ENCODE results near the gene PKIB.
"Not testable (repeated sequence)": the region's sequence is repeated elsewhere in the genome, so short reads cannot be mapped to it uniquely, and the experiment has no call there.

DNA sequence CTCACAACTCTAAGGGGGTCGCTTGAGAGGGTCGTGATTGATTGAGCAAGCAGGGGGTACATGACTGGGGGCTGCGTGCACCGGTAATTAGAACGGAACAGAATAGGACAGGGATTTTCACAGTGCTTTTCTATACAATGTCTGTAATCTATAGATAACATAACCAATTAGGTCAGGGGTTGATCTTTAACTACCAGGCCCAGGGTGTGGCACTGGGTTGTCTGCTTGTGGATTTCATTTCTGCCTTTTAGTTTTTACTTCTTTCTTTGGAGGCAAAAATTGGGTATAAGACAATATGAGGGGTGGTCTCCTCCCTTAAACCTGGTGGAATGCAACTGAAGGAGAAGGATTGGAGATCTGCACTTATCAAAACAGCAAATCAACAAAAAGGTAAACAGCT, 138.7 kb downstream of the PKIB start:
- TF ChIP-seq, protein P1, sequence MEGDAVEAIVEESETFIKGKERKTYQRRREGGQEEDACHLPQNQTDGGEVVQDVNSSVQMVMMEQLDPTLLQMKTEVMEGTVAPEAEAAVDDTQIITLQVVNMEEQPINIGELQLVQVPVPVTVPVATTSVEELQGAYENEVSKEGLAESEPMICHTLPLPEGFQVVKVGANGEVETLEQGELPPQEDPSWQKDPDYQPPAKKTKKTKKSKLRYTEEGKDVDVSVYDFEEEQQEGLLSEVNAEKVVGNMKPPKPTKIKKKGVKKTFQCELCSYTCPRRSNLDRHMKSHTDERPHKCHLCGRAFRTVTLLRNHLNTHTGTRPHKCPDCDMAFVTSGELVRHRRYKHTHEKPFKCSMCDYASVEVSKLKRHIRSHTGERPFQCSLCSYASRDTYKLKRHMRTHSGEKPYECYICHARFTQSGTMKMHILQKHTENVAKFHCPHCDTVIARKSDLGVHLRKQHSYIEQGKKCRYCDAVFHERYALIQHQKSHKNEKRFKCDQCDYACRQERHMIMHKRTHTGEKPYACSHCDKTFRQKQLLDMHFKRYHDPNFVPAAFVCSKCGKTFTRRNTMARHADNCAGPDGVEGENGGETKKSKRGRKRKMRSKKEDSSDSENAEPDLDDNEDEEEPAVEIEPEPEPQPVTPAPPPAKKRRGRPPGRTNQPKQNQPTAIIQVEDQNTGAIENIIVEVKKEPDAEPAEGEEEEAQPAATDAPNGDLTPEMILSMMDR (IDR thresholded peaks at IDR 0.05) = not testable (repeated sequence)
- not testable (repeated sequence) for TF ChIP-seq POLR2A (IDR thresholded peaks at IDR 0.05)

Data from esophagus squamous epithelium (tissue), 4 donors.